Brain microvascular endothelial cell (primary cell): ENCODE results near the gene GLYR1.

ENCODE experiments used
- DNase-seq: peaks from one replicate; pipeline ENCODE4 v3.0.0-alpha.2; 2020
- H3K27ac ChIP-seq: fragments of 250-450 bp; sonication (Bioruptor Pico); 2 replicates; pipeline ENCODE4 v1.5.1; 2020; ENCODE audit warnings: mild to moderate bottlenecking, moderate library complexity
- H3K27me3 ChIP-seq: fragments of 250-450 bp; sonication (Bioruptor Pico); replicated peaks from 2 replicates; pipeline ENCODE4 v1.5.1; 2020; ENCODE audit warnings: mild to moderate bottlenecking
- H3K36me3 ChIP-seq: fragments of 250-450 bp; sonication (Bioruptor Pico); replicated peaks from 2 replicates; pipeline ENCODE4 v1.5.1; 2020; ENCODE audit warnings: mild to moderate bottlenecking
- H3K4me3 ChIP-seq: 2 replicates; pipeline ENCODE4 v1.5.1; 2011; ENCODE audit warnings: low read depth, mild to moderate bottlenecking, control low read depth, low read length, moderate library complexity
- in situ Hi-C: cut with HindIII; loops from 2 replicates; pipeline ENCODE4 v1.10.0; 2017; ENCODE audit warnings: low sequenced_read_pairs, low pct_ligation_motif_present
- TF ChIP-seq, protein P1 (sequence below): IDR thresholded peaks from 2 replicates; pipeline ENCODE4 v1.5.1; 2011; ENCODE audit warnings: low read depth, mild to moderate bottlenecking, moderate library complexity, low read length, control low read depth, inconsistent platforms; ENCODE audit errors: missing control alignments

GLYR1 gene

DNA sequence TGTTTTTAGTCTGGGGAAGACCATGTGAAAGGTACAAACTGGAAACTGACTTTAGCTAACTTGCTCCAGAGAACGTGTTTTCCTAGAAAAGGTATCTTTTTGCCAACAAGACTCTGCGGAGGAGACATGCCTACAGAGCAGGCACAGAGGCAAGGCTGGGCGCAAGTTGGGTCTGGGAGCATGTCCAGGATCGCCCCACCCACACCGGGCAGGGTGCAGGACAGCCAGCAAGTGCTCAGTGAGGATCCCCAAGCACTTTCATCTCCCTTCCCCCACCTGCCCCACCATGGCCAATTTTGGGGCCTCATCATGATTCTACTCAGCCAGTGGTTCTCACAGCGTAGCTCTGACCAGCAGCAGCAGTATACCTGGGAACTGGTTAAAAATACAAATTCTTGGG lies 26.4 kb downstream of the GLYR1 start:
- H3K36me3 ChIP-seq = peaks cover 65% of the 10 kb centered on the region
- TF ChIP-seq, protein P1, sequence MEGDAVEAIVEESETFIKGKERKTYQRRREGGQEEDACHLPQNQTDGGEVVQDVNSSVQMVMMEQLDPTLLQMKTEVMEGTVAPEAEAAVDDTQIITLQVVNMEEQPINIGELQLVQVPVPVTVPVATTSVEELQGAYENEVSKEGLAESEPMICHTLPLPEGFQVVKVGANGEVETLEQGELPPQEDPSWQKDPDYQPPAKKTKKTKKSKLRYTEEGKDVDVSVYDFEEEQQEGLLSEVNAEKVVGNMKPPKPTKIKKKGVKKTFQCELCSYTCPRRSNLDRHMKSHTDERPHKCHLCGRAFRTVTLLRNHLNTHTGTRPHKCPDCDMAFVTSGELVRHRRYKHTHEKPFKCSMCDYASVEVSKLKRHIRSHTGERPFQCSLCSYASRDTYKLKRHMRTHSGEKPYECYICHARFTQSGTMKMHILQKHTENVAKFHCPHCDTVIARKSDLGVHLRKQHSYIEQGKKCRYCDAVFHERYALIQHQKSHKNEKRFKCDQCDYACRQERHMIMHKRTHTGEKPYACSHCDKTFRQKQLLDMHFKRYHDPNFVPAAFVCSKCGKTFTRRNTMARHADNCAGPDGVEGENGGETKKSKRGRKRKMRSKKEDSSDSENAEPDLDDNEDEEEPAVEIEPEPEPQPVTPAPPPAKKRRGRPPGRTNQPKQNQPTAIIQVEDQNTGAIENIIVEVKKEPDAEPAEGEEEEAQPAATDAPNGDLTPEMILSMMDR = no peak
- DNase-seq = no peak

DNA sequence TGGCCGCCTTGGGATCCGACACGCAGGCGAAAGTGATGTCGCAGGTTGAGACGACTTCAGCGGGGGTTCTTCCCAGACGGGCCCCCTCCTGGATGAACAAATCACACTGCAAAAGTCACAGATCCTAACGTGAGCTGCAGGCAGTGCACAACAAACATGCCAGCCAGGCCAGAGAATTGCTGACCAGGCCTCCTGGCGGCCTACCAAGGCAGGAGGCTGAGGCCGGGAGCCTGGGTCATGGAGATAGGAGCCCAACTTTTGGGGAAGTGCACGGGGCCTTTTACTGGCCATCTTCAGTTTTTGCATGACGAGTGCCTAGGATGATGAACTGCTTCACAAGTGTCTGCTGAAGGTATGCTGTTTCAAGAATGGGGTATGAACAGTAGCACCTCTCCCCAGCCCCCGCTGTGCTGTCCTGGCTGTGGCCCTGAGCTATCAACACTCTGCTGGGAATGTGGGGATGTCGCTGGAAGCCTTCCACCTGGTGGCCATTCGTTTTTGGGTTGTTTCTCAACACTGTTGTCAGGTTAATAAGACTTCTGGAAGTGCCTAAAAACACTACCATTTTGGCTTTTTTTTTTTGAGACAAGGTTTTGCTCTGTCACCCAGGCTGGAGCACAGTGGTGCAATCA lies 32.4 kb downstream of the GLYR1 start:
- no peak for DNase-seq
- Histone ChIP-seq H3K4me3 (no peak overlapping the region), H3K27ac (no peak overlapping the region), H3K27me3 (no peaks in the 10 kb centered on the region), H3K36me3 (peaks cover 63% of the 10 kb centered on the region)
- in situ Hi-C loops = no loop called here
- TF ChIP-seq, protein P1 = no peak

More for the DNA sequence above, 26.4 kb downstream of the GLYR1 start:
- in situ Hi-C loops = no loop called here
- Histone ChIP-seq H3K27me3 (no peaks in the 10 kb centered on the region), H3K27ac (no peak overlapping the region), H3K4me3 (no peak overlapping the region)

DNA sequence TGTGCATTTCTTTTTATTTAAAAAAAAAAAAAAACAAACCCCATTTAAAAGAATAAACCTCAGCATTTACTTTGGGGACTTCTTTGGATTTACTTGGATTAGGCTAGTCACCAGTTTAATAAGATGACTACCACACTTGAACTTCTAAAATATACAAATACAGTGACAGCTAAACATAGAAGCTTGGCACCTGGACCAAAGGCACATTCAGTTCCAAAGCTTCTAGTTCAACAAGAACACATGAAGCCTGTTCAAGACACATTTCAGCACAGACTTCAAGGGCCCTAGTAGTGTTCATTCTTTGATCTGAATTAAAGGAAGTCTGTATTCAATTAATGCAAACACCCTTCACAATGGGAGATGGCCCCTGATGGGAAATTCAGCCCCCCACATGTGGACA lies 33.0 kb downstream of the GLYR1 start:
- in situ Hi-C loops = no loop called here
- no peak overlapping the region for H3K4me3 ChIP-seq
- TF ChIP-seq, protein P1 = no peak
- peaks cover 64% of the 10 kb centered on the region for H3K36me3 ChIP-seq
- no peak overlapping the region for H3K27ac ChIP-seq
- no peaks in the 10 kb centered on the region for H3K27me3 ChIP-seq
- no peak for DNase-seq

GRCh38 chr16:4813251-4814003 lies 33.7 kb downstream of the GLYR1 start:
- peaks cover 61% of the 10 kb centered on the region for H3K36me3 ChIP-seq
- H3K27me3 ChIP-seq = no peaks in the 10 kb centered on the region
- no peak overlapping the region for H3K4me3 ChIP-seq
- in situ Hi-C loops = no loop called here
- TF ChIP-seq, protein P1 = no peak
- H3K27ac ChIP-seq = no peak overlapping the region
- DNase-seq = no peak

- Histone ChIP-seq H3K4me3 (no peak overlapping the region), H3K27me3 (no peaks in the 10 kb centered on the region), H3K27ac (no peak overlapping the region), H3K36me3 (peaks cover 60% of the 10 kb centered on the region)
- in situ Hi-C loops = no loop called here
- no peak for DNase-seq
- TF ChIP-seq, protein P1 = no peak
Measured at GRCh38 chr16:4811773-4812172, 35.3 kb downstream of the GLYR1 start.
